Activated B cell treated with CpG ODN at 0.5 μM for 24 hours (primary cell): ENCODE data around the gene EYA3. TPM values are rescaled to one million over a fixed set of nuclear protein-coding genes. Genes with fewer than 3 reads are reported as not detected.

Experiments used
- ATAC-seq: fragments of 200-7000 bp; cut with Tn5 transposase; one replicate; pipeline ENCODE4 v1.10.0; 2021; ENCODE audit warnings: low read depth, mild to moderate bottlenecking, moderate library complexity
- CTCF ChIA-PET: fragments of 350-600 bp; sonication (Branson Sonifier 250); formaldehyde crosslinking; loops from one replicate; lab custom pipeline; 2021; ENCODE audit warnings: antibody characterized with exemption; lab: Charles Lee
- POLR2A ChIA-PET: fragments of 350-600 bp; sonication (Branson Sonifier 250); formaldehyde crosslinking; loops from one replicate; lab custom pipeline; 2021; ENCODE audit warnings: antibody characterized with exemption; lab: Charles Lee
- DNase-seq: peaks from one replicate; pipeline ENCODE4 v3.0.0; 2022
- H3K27ac Mint-ChIP-seq: one replicate; pipeline ENCODE4 v1.8.0; 2020; ENCODE audit warnings: mixed read lengths
- H3K27me3 Mint-ChIP-seq: one replicate; pipeline ENCODE4 v1.8.0; 2021; ENCODE audit warnings: mixed read lengths
- H3K36me3 Mint-ChIP-seq: one replicate; pipeline ENCODE4 v1.8.0; 2021; ENCODE audit warnings: low read depth, mixed read lengths
- H3K4me1 Mint-ChIP-seq: one replicate; pipeline ENCODE4 v1.8.0; 2021; ENCODE audit warnings: mixed read lengths
- H3K4me3 Mint-ChIP-seq: one replicate; pipeline ENCODE4 v1.8.0; 2020; ENCODE audit warnings: mild to moderate bottlenecking, mixed read lengths
- H3K9me3 Mint-ChIP-seq: one replicate; pipeline ENCODE4 v1.8.0; 2020; ENCODE audit warnings: mixed read lengths
- CTCF ChIP-seq: fragments of 200-600 bp; IDR thresholded peaks from one replicate; pipeline ENCODE4 v1.8.0; 2022; ENCODE audit warnings: antibody characterized with exemption, mild to moderate bottlenecking
- intact Hi-C: fragments of 100-400 bp; cut with micrococcal nuclease; formaldehyde crosslinking; loops from one replicate; pipeline ENCODE4 v1.15.1; 2024
- total RNA-seq: library from RNA; stranded (reverse); gene quantifications from 2 replicates; pipeline ENCODE4 v1.2.3, GENCODE V29; 2022

Gene EYA3
- total RNA-seq, 1 donor from 2014 or later = 31.0 TPM

DNA sequence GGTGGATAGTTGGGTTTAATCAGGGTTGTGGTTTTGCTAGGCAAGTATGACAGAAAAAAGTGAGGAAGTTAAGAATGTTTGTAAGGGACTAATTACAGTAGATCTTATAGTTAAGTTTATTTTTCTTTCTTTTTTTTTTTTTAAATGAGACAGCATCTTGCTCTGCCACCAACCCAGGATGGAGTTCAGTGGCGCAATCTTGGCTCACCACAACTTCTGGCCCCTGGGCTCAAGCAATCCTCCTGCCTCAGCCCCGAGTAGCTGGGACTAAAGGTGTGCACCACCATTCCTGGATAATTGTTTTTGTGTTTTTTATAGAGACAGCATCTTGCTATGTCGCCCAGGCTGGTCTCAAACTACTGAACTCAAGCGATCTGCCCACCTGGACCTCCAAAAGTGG is 41.7 kb downstream of the EYA3 start:
- no peaks in the 10 kb centered on the region for H3K9me3 Mint-ChIP-seq
- no peaks in the 10 kb centered on the region for H3K27me3 Mint-ChIP-seq
- ChIA-PET CTCF (no interaction called here), POLR2A (no interaction called here)
- H3K4me1 Mint-ChIP-seq = no peaks in the 10 kb centered on the region
- no peak overlapping the region for H3K4me3 Mint-ChIP-seq
- peaks cover 45% of the 10 kb centered on the region for H3K36me3 Mint-ChIP-seq
- no peak overlapping the region for H3K27ac Mint-ChIP-seq
- DNase-seq = no peak
- intact Hi-C loops = no loop called here
- no peak for ATAC-seq
- TF ChIP-seq CTCF = no peak

GRCh38 chr1:28045777-28046176 is 42.6 kb downstream of the EYA3 start:
- Mint-ChIP-seq H3K27ac (no peak overlapping the region), H3K4me3 (no peak overlapping the region), H3K9me3 (no peaks in the 10 kb centered on the region), H3K4me1 (no peaks in the 10 kb centered on the region), H3K27me3 (no peaks in the 10 kb centered on the region), H3K36me3 (peaks cover 48% of the 10 kb centered on the region)
- ChIA-PET CTCF (no interaction called here), POLR2A (no interaction called here)
- no peak for DNase-seq
- ATAC-seq = no peak
- no peak for TF ChIP-seq CTCF
- intact Hi-C loops = no loop called here

DNA sequence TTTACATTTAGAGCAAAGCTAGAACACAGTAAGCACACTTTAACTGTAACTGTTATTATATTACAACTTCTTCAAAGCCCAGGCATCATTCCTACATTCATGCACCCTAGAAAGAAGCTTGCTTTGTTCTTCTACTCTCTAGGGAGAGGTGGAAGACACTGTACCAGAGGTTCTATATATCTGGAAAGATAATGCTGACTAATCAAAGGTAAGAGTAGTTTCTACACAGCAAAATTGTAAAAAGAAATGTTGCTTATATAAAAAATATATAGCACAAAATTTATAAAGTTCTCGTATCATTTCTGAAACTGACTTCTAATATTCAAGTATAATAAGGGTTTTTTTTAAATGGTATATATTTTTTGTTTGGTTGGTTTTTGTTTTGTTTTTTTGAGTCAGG is 44.0 kb downstream of the EYA3 start:
- Mint-ChIP-seq H3K4me1 (no peaks in the 10 kb centered on the region), H3K4me3 (no peak overlapping the region), H3K27ac (no peak overlapping the region), H3K27me3 (no peaks in the 10 kb centered on the region), H3K9me3 (no peaks in the 10 kb centered on the region), H3K36me3 (peaks cover 55% of the 10 kb centered on the region)
- TF ChIP-seq CTCF = no peak
- CTCF ChIA-PET = no interaction called here
- POLR2A ChIA-PET = no interaction called here
- intact Hi-C loops = no loop called here
- DNase-seq = no peak
- no peak for ATAC-seq

GRCh38 chr1:28039341-28039740 is 49.1 kb downstream of the EYA3 start:
- ATAC-seq = no peak
- intact Hi-C loops = no loop called here
- H3K27ac Mint-ChIP-seq = no peak overlapping the region
- peaks cover 66% of the 10 kb centered on the region for H3K36me3 Mint-ChIP-seq
- H3K27me3 Mint-ChIP-seq = no peaks in the 10 kb centered on the region
- no peaks in the 10 kb centered on the region for H3K9me3 Mint-ChIP-seq
- DNase-seq = no peak
- ChIA-PET POLR2A (interaction anchor here (1.2 kb wide), 1 partner anchor 49 kb away, joined by 3 read pairs; the partner anchor contains the start of gene EYA3), CTCF (interaction anchor here (0.7 kb wide), 1 partner anchor 298 kb away, joined by 3 read pairs; no protein-coding TSS in a partner anchor)
- peaks cover 6% of the 10 kb centered on the region for H3K4me1 Mint-ChIP-seq
- no peak overlapping the region for H3K4me3 Mint-ChIP-seq
- TF ChIP-seq CTCF = no peak

DNA sequence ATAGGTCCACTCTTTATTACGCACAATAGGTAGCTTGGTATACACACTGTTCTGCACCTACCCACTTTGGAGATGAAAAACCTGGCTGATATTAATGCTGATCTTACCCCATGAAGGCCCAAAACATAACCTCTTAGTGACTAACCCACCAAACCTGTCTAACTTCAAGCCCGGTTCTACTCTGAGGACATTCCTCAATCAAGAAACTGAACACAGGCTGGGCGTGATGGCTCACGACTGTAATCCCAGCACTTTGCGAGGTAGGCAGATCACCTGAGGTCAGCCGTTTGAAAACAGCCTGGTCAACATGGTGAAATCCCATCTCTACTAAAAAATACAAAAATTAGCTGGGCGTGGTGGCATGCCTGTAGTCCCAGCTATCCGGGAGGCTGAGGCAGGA is 50.5 kb downstream of the EYA3 start:
- H3K4me3 Mint-ChIP-seq = no peak overlapping the region

More for the DNA sequence above, 50.5 kb downstream of the EYA3 start:
- ChIA-PET POLR2A (interaction anchor here (1.2 kb wide), 1 partner anchor 50 kb away, joined by 3 read pairs; the partner anchor contains the start of gene EYA3), CTCF (no interaction called here)
- Mint-ChIP-seq H3K9me3 (no peaks in the 10 kb centered on the region), H3K27me3 (no peaks in the 10 kb centered on the region), H3K4me1 (peaks cover 6% of the 10 kb centered on the region), H3K36me3 (peaks cover 63% of the 10 kb centered on the region), H3K27ac (no peak overlapping the region)
- no peak for DNase-seq
- intact Hi-C loops = no loop called here
- no peak for ATAC-seq
- TF ChIP-seq CTCF = no peak
